Activated naive CD8-positive, alpha-beta T cell treated with anti-CD3 and anti-CD28 coated beads, Interleukin-2, amount 10 ng/mL, durations not matched to agents 7 days and 5 days (primary cell): ENCODE measurements around the gene PDZD2. TPM values are rescaled to one million over a fixed set of nuclear protein-coding genes. Genes with fewer than 3 reads are reported as not detected.

ENCODE experiments used
- ATAC-seq: fragments of 150-1000 bp; cut with Tn5 transposase; one replicate; pipeline ENCODE4 v1.10.0; 2021; ENCODE audit warnings: low read depth, moderate library complexity
- POLR2A ChIA-PET: fragments of 350-600 bp; sonication (Branson Sonifier 250); formaldehyde crosslinking; loops from one replicate; lab custom pipeline; 2021; ENCODE audit warnings: antibody characterized with exemption; lab: Charles Lee
- DNase-seq: peaks from one replicate; pipeline ENCODE4 v3.0.0; 2021
- H3K27ac Mint-ChIP-seq: one replicate; pipeline ENCODE4 v1.8.0; 2022; ENCODE audit warnings: mild to moderate bottlenecking, mixed read lengths
- H3K27me3 Mint-ChIP-seq: one replicate; pipeline ENCODE4 v1.8.0; 2022; ENCODE audit warnings: mild to moderate bottlenecking, moderate library complexity, mixed read lengths
- H3K36me3 Mint-ChIP-seq: one replicate; pipeline ENCODE4 v1.8.0; 2021; ENCODE audit warnings: mild to moderate bottlenecking, mixed read lengths
- H3K4me1 Mint-ChIP-seq: one replicate; pipeline ENCODE4 v1.8.0; 2021; ENCODE audit warnings: mixed read lengths
- H3K4me3 Mint-ChIP-seq: one replicate; pipeline ENCODE4 v1.8.0; 2022; ENCODE audit warnings: mild to moderate bottlenecking, moderate library complexity, mixed read lengths
- H3K9me3 Mint-ChIP-seq: one replicate; pipeline ENCODE4 v1.8.0; 2021; ENCODE audit warnings: mixed read lengths
- total RNA-seq, 2 experiments: library from RNA; stranded (reverse); gene quantifications; one replicate each; pipeline ENCODE4 v1.2.3, GENCODE V29; 2021

PDZD2 gene
- total RNA-seq, 2 experiments from 2014 or later = 0.14 to 0.22 TPM

GRCh38 chr5:31824869-31825517, 186.1 kb downstream of the PDZD2 start:
- POLR2A ChIA-PET = no interaction called here
- peaks cover 8% of the 10 kb centered on the region for H3K27me3 Mint-ChIP-seq
- no peaks in the 10 kb centered on the region for H3K36me3 Mint-ChIP-seq
- ATAC-seq (no peak), DNase-seq (no peak)
- no peak overlapping the region for H3K27ac Mint-ChIP-seq
- H3K4me1 Mint-ChIP-seq = peaks cover 3% of the 10 kb centered on the region
- no peak overlapping the region for H3K4me3 Mint-ChIP-seq
- H3K9me3 Mint-ChIP-seq = peaks cover 1% of the 10 kb centered on the region

- ATAC-seq (peak; percentile 94), DNase-seq (no peak)
- Mint-ChIP-seq H3K9me3 (peaks cover 4% of the 10 kb centered on the region), H3K36me3 (no peaks in the 10 kb centered on the region), H3K27me3 (peaks cover 8% of the 10 kb centered on the region), H3K4me1 (peaks cover 3% of the 10 kb centered on the region), H3K4me3 (no peak overlapping the region), H3K27ac (no peak overlapping the region)
- POLR2A ChIA-PET = interaction anchor here (0.6 to 0.7 kb wide), 2 partner anchors 268 to 270 kb away, joined by 3 read pairs; no protein-coding TSS in a partner anchor
Observed at GRCh38 chr5:31825518-31826068, 186.7 kb downstream of the PDZD2 start.

GRCh38 chr5:31827867-31828266, 188.9 kb downstream of the PDZD2 start:
- POLR2A ChIA-PET = no interaction called here
- Mint-ChIP-seq H3K4me3 (no peak overlapping the region), H3K27ac (no peak overlapping the region), H3K4me1 (peaks cover 3% of the 10 kb centered on the region), H3K36me3 (no peaks in the 10 kb centered on the region), H3K9me3 (peaks cover 4% of the 10 kb centered on the region), H3K27me3 (peaks cover 8% of the 10 kb centered on the region)
- DNase-seq (no peak), ATAC-seq (no peak)

GRCh38 chr5:31832966-31833365, 194.0 kb downstream of the PDZD2 start:
- Mint-ChIP-seq H3K9me3 (peaks cover 4% of the 10 kb centered on the region), H3K27me3 (no peaks in the 10 kb centered on the region), H3K4me1 (no peaks in the 10 kb centered on the region), H3K27ac (no peak overlapping the region), H3K36me3 (no peaks in the 10 kb centered on the region), H3K4me3 (no peak overlapping the region)
- ATAC-seq (no peak), DNase-seq (no peak)
- POLR2A ChIA-PET = no interaction called here

GRCh38 chr5:31833710-31834109, 194.8 kb downstream of the PDZD2 start:
- peaks cover 4% of the 10 kb centered on the region for H3K9me3 Mint-ChIP-seq

GRCh38 chr5:31844622-31845345, 205.9 kb downstream of the PDZD2 start:
- Mint-ChIP-seq H3K4me3 (no peak overlapping the region), H3K4me1 (no peaks in the 10 kb centered on the region), H3K27ac (no peak overlapping the region), H3K9me3 (no peaks in the 10 kb centered on the region), H3K27me3 (peaks cover 3% of the 10 kb centered on the region), H3K36me3 (no peaks in the 10 kb centered on the region)
- no peak for DNase-seq
- POLR2A ChIA-PET = no interaction called here
- no peak for ATAC-seq

More at GRCh38 chr5:31833710-31834109, 194.8 kb downstream of the PDZD2 start:
- ATAC-seq (no peak), DNase-seq (no peak)
- Mint-ChIP-seq H3K27ac (no peak overlapping the region), H3K36me3 (no peaks in the 10 kb centered on the region), H3K27me3 (no peaks in the 10 kb centered on the region), H3K4me3 (no peak overlapping the region), H3K4me1 (no peaks in the 10 kb centered on the region)
- POLR2A ChIA-PET = no interaction called here

- Mint-ChIP-seq H3K9me3 (no peaks in the 10 kb centered on the region), H3K4me1 (no peaks in the 10 kb centered on the region), H3K4me3 (no peak overlapping the region), H3K36me3 (no peaks in the 10 kb centered on the region), H3K27ac (no peak overlapping the region), H3K27me3 (peaks cover 3% of the 10 kb centered on the region)
- POLR2A ChIA-PET = no interaction called here
- no peak for ATAC-seq
- no peak for DNase-seq
Observed at GRCh38 chr5:31845361-31845760, 206.4 kb downstream of the PDZD2 start.

GRCh38 chr5:31846934-31847333, 208.0 kb downstream of the PDZD2 start:
- H3K27me3 Mint-ChIP-seq = peaks cover 4% of the 10 kb centered on the region
- no peaks in the 10 kb centered on the region for H3K36me3 Mint-ChIP-seq
- H3K4me3 Mint-ChIP-seq = no peak overlapping the region
- POLR2A ChIA-PET = no interaction called here
- no peaks in the 10 kb centered on the region for H3K4me1 Mint-ChIP-seq
- ATAC-seq (no peak), DNase-seq (no peak)
- H3K9me3 Mint-ChIP-seq = no peaks in the 10 kb centered on the region
- no peak overlapping the region for H3K27ac Mint-ChIP-seq

GRCh38 chr5:31847354-31847753, 208.4 kb downstream of the PDZD2 start:
- no peak overlapping the region for H3K4me3 Mint-ChIP-seq
- DNase-seq (no peak), ATAC-seq (no peak)
- no peaks in the 10 kb centered on the region for H3K9me3 Mint-ChIP-seq
- no peaks in the 10 kb centered on the region for H3K4me1 Mint-ChIP-seq
- POLR2A ChIA-PET = no interaction called here
- H3K36me3 Mint-ChIP-seq = no peaks in the 10 kb centered on the region
- peaks cover 4% of the 10 kb centered on the region for H3K27me3 Mint-ChIP-seq
- no peak overlapping the region for H3K27ac Mint-ChIP-seq

- ATAC-seq (no peak), DNase-seq (no peak)
- H3K36me3 Mint-ChIP-seq = no peaks in the 10 kb centered on the region
- peaks cover 12% of the 10 kb centered on the region for H3K4me1 Mint-ChIP-seq
- no peak overlapping the region for H3K4me3 Mint-ChIP-seq
- no peaks in the 10 kb centered on the region for H3K9me3 Mint-ChIP-seq
- no peak overlapping the region for H3K27ac Mint-ChIP-seq
- peaks cover 27% of the 10 kb centered on the region for H3K27me3 Mint-ChIP-seq
- POLR2A ChIA-PET = no interaction called here
Observed at GRCh38 chr5:31850981-31851689, 212.2 kb downstream of the PDZD2 start.

- no peak overlapping the region for H3K4me3 Mint-ChIP-seq
- POLR2A ChIA-PET = interaction anchor here (0.6 kb wide), 1 partner anchor 21 kb away, joined by 7 read pairs; no protein-coding TSS in a partner anchor
- ATAC-seq = no peak
Observed at GRCh38 chr5:31853398-31854135, 214.6 kb downstream of the PDZD2 start.

GRCh38 chr5:31854181-31855133, 215.5 kb downstream of the PDZD2 start:
- Mint-ChIP-seq H3K27me3 (peaks cover 32% of the 10 kb centered on the region), H3K4me3 (peak overlapping the region; percentile 79), H3K9me3 (peaks cover 7% of the 10 kb centered on the region), H3K4me1 (peaks cover 12% of the 10 kb centered on the region), H3K36me3 (peaks cover 2% of the 10 kb centered on the region), H3K27ac (no peak overlapping the region)
- peak; percentile 28 for DNase-seq
- POLR2A ChIA-PET = interaction anchor here (0.6 kb wide), 1 partner anchor 20 kb away, joined by 7 read pairs; no protein-coding TSS in a partner anchor
- peak; percentile 26 for ATAC-seq

More at GRCh38 chr5:31853398-31854135, 214.6 kb downstream of the PDZD2 start:
- H3K36me3 Mint-ChIP-seq = no peaks in the 10 kb centered on the region
- no peak overlapping the region for H3K27ac Mint-ChIP-seq
- peaks cover 2% of the 10 kb centered on the region for H3K9me3 Mint-ChIP-seq
- DNase-seq = no peak
- peaks cover 32% of the 10 kb centered on the region for H3K27me3 Mint-ChIP-seq
- H3K4me1 Mint-ChIP-seq = peaks cover 12% of the 10 kb centered on the region
